HepG2 (cell line): ENCODE data around the gene CCDC8. TPM values are rescaled to one million over a fixed set of nuclear protein-coding genes. Genes with fewer than 3 reads are reported as not detected.

Experiments
- ARNT2 ChIP-seq: sonication (generic); formaldehyde crosslinking; IDR thresholded peaks from 2 replicates; pipeline ENCODE4 v1.8.0; 2022; ENCODE audit warnings: mild to moderate bottlenecking, low read depth, missing genetic modification reagents, moderate library complexity
- GATAD1 ChIP-seq: IDR thresholded peaks from 2 replicates; pipeline ENCODE4 v1.6.1; 2016; ENCODE audit warnings: missing genetic modification reagents, missing compliant biosample characterization
- GTF2F1 ChIP-seq: fragments of 150-350 bp; IDR thresholded peaks from 2 replicates; pipeline ENCODE4 v1.6.1; 2014; ENCODE audit warnings: low read length
- HMG20A ChIP-seq: IDR thresholded peaks from 2 replicates; pipeline ENCODE4 v1.6.1; 2016; ENCODE audit warnings: borderline replicate concordance
- HNF1B ChIP-seq: sonication (generic); formaldehyde crosslinking; IDR thresholded peaks from 2 replicates; pipeline ENCODE4 v1.5.1; 2020; ENCODE audit warnings: mild to moderate bottlenecking, moderate library complexity, missing genetic modification reagents
- IKZF5 ChIP-seq: IDR thresholded peaks from 2 replicates; pipeline ENCODE4 v1.6.1; 2018; ENCODE audit warnings: missing genetic modification reagents, mild to moderate bottlenecking, missing compliant biosample characterization
- RXRA ChIP-seq: sonication (generic); formaldehyde crosslinking; IDR thresholded peaks from 2 replicates; pipeline ENCODE4 v1.5.1; 2020; ENCODE audit warnings: missing genetic modification reagents
- SIX4 ChIP-seq: sonication (generic); formaldehyde crosslinking; IDR thresholded peaks from 2 replicates; pipeline ENCODE4 v1.4.0; 2020; ENCODE audit warnings: missing genetic modification reagents
- ZBTB21 ChIP-seq: sonication (generic); formaldehyde crosslinking; IDR thresholded peaks from 2 replicates; pipeline ENCODE4 v1.4.0; 2020; ENCODE audit warnings: missing genetic modification reagents
- ZMAT3 ChIP-seq: sonication (generic); formaldehyde crosslinking; conservative IDR thresholded peaks from 2 replicates; pipeline ENCODE4 v1.7.0; 2021; ENCODE audit warnings: missing genetic modification reagents
- ZNF282 ChIP-seq: fragments of 450-650 bp; IDR thresholded peaks from 2 replicates; pipeline ENCODE4 v1.6.1; 2018; ENCODE audit not compliant: partially characterized antibody
- ZNF512 ChIP-seq: sonication (generic); formaldehyde crosslinking; IDR thresholded peaks from 2 replicates; pipeline ENCODE4 v1.4.0; 2020; ENCODE audit warnings: mild to moderate bottlenecking, missing genetic modification reagents
- ZNF577 ChIP-seq: sonication (generic); formaldehyde crosslinking; IDR thresholded peaks from 2 replicates; pipeline ENCODE4 v1.4.0; 2020; ENCODE audit warnings: mild to moderate bottlenecking, low read depth, missing genetic modification reagents, borderline replicate concordance
- ZNF83 ChIP-seq: sonication (generic); formaldehyde crosslinking; IDR thresholded peaks from 2 replicates; pipeline ENCODE4 v1.4.0; 2020; ENCODE audit warnings: missing genetic modification reagents, mild to moderate bottlenecking, borderline replicate concordance
- ZSCAN12 ChIP-seq: sonication (generic); formaldehyde crosslinking; IDR thresholded peaks from 2 replicates; pipeline ENCODE4 v1.9.0; 2021; ENCODE audit warnings: mild to moderate bottlenecking, missing genetic modification reagents
- ZSCAN25 ChIP-seq: sonication (generic); formaldehyde crosslinking; IDR thresholded peaks from 2 replicates; pipeline ENCODE4 v1.8.0; 2022; ENCODE audit warnings: mild to moderate bottlenecking, missing genetic modification reagents
- polyA plus RNA-seq, 8 experiments: library from polyadenylated mRNA; depleted of rRNA in 3 of 8; stranded (reverse) in 7 of 8; unstranded in 1 of 8; fragments of >200 nt; fragmentation: Illumina TruSeq in 4 of 8; extraction: Trizol in 4 of 8; gene quantifications; 2 replicates each; pipeline versions ENCODE4 v1.2.1 to v1.2.3, GENCODE V29; 2011 to 2016; ENCODE audit warnings: low read depth in 4 of 8, missing spikeins in 1 of 8, mixed read lengths in 1 of 8; ENCODE audit not compliant: insufficient read depth in 1 of 8
- total RNA-seq, 5 experiments: library from RNA; depleted of rRNA; stranded (reverse); fragments of >200 nt; fragmentation: Illumina TruSeq; extraction: Trizol; gene quantifications; 2 replicates each; pipeline ENCODE4 v1.2.3, GENCODE V29; 2016; ENCODE audit warnings: low read depth in 1 of 5
- TF ChIP-seq, protein P1 (sequence below): sonication (generic); formaldehyde crosslinking; IDR thresholded peaks from 2 replicates; pipeline ENCODE4 v1.4.0; 2020; ENCODE audit warnings: missing genetic modification reagents
- TF ChIP-seq, protein P2 (sequence below): sonication (generic); formaldehyde crosslinking; IDR thresholded peaks from 2 replicates; pipeline ENCODE4 v1.5.1; 2020; ENCODE audit warnings: mild to moderate bottlenecking, missing genetic modification reagents

Gene CCDC8
- total and polyA plus RNA-seq, 2 of the 13 experiments (the other 11 are each of a cell fraction or from before 2014, with no cell fraction given), result 0.04 TPM; not detected in 1

DNA sequence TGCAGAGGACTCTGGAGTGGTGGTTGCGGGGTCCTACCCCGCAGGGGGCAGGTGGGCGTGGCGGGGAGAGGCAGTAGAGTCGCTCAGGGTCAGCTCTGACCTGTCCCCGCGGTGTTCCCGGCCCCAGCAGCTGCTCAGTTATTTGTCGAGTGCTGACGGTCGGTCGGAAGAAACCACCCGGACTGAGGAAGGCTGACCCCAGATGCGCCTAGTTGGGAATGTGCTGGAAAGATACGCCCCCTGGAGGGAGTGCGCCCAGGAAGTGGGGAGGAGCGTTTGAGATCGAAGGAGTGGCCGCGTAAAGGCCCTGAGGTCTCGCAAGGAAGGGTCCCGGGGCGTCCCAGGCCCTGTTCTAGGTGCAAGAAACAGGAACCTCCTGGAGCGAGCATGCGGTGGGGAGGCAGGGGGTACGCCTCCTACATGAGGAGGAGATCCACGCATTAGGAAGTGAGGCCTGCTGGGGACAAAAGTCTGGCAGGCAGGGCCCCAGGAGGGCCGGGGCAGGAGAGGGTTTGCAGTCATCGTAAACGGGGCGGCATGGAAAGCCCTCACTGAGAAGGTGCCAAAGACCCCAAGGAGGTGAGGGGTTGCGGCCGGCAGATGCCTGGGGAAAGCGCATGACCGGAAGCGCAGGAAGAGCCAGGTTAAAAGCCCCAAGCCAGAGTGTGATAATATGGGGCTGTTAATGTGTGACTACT, 9.2 kb downstream of the CCDC8 start (continued):
- TF ChIP-seq, protein P1, sequence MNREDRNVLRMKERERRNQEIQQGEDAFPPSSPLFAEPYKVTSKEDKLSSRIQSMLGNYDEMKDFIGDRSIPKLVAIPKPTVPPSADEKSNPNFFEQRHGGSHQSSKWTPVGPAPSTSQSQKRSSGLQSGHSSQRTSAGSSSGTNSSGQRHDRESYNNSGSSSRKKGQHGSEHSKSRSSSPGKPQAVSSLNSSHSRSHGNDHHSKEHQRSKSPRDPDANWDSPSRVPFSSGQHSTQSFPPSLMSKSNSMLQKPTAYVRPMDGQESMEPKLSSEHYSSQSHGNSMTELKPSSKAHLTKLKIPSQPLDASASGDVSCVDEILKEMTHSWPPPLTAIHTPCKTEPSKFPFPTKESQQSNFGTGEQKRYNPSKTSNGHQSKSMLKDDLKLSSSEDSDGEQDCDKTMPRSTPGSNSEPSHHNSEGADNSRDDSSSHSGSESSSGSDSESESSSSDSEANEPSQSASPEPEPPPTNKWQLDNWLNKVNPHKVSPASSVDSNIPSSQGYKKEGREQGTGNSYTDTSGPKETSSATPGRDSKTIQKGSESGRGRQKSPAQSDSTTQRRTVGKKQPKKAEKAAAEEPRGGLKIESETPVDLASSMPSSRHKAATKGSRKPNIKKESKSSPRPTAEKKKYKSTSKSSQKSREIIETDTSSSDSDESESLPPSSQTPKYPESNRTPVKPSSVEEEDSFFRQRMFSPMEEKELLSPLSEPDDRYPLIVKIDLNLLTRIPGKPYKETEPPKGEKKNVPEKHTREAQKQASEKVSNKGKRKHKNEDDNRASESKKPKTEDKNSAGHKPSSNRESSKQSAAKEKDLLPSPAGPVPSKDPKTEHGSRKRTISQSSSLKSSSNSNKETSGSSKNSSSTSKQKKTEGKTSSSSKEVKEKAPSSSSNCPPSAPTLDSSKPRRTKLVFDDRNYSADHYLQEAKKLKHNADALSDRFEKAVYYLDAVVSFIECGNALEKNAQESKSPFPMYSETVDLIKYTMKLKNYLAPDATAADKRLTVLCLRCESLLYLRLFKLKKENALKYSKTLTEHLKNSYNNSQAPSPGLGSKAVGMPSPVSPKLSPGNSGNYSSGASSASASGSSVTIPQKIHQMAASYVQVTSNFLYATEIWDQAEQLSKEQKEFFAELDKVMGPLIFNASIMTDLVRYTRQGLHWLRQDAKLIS, result no peak
- TF ChIP-seq, protein P2, sequence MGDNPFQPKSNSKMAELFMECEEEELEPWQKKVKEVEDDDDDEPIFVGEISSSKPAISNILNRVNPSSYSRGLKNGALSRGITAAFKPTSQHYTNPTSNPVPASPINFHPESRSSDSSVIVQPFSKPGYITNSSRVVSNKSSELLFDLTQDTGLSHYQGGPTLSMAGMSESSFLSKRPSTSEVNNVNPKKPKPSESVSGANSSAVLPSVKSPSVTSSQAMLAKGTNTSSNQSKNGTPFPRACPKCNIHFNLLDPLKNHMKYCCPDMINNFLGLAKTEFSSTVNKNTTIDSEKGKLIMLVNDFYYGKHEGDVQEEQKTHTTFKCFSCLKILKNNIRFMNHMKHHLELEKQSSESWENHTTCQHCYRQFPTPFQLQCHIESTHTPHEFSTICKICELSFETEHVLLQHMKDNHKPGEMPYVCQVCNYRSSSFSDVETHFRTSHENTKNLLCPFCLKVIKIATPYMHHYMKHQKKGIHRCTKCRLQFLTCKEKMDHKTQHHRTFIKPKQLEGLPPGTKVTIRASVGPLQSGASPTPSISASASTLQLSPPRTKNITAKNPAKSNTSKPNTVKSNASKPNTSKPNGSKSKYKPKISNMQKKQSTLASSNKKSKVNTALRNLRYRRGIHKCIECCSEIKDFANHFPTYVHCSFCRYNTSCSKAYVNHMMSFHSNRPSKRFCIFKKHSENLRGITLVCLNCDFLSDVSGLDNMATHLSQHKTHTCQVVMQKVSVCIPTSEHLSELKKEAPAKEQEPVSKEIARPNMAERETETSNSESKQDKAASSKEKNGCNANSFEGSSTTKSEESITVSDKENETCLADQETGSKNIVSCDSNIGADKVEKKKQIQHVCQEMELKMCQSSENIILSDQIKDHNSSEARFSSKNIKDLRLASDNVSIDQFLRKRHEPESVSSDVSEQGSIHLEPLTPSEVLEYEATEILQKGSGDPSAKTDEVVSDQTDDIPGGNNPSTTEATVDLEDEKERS, result peak; percentile 78
- TF ChIP-seq IKZF5 (peak; percentile 29; the same call in 1 of the 2 replicates), HMG20A (CRISPR knock-in tag) (no peak; the same call in 1 of the 2 replicates), HNF1B (peak; percentile 71), ZMAT3 (peak; percentile 23; the same call in 1 of the 2 replicates), ZBTB21 (CRISPR knock-in tag) (no peak), RXRA (CRISPR knock-in tag) (0 out of 2 replicates have a peak, but pooled peaks have one; percentile 13), ZSCAN25 (CRISPR knock-in tag) (peak; percentile 45; the same call in 1 of the 2 replicates), ZNF282 (no peak), ZNF83 (CRISPR knock-in tag) (peak; percentile 20; the same call in 1 of the 2 replicates), ZNF512 (CRISPR knock-in tag) (peak; percentile 55; the same call in 1 of the 2 replicates), SIX4 (CRISPR knock-in tag) (no peak), ZSCAN12 (CRISPR knock-in tag) (no peak), ARNT2 (CRISPR knock-in tag) (peak; percentile 13; the same call in 1 of the 2 replicates), GTF2F1 (no peak), ZNF577 (CRISPR knock-in tag) (no peak), GATAD1 (CRISPR knock-in tag) (0 out of 2 replicates have a peak, but pooled peaks have one; percentile 34)
